Measurements from ENCODE around the gene TSEN34.
"Not testable (repeated sequence)": the region's sequence is repeated elsewhere in the genome, so short reads cannot be mapped to it uniquely, and the experiment has no call there.

TSEN34 gene

DNA sequence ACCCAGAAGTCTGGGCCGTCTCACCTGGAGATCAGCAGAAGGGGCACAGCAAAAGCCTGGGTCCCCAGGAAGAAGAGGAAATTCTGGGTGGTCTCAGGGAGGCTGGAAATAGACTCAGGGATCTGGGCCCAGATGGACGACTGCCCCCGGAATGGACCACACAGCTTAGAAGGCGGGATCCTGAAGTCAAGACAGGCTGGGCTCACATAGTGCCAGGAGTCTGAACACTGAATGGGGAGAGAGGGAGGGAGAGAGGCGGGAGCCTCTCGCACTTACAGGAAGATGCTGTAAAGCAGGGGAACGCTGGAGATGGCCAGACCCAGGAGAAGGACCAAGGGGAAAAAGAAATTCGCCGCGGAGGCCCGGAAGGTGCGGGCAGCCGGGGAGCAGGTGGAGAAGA lies 30.3 kb upstream of the TSEN34 start:
- DNase-seq (ENCODE audit: low read depth): peak; percentile 19

DNA sequence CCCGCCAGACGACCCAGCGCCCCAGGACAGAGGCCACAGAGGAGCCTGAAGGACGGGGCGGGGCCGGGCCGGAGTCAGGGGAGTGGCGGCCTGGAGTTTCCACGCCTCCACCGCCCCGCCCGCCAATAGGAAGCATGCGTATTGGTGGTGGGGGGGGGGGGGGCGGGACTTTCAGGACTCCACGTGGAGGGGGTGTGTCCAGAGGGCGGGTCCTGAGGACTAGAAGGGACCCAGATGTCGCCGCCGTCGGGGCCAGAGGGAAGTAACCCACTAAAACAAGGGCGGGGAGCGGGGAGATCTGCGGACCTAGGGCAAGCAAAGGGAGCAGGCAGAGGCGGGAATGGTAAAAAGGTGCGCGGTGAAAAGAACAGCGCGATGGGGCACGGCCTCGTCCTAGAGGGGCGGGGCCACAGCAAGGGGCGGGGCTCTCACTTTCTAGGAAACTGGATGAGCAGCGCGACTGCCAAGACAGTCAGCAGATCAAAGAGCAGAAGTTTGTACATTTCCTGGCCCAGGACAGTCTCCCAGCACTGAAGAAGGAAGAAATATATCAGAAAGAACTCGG lies 28.8 kb upstream of the TSEN34 start:
- peak; percentile 71 for DNase-seq (ENCODE audit: low read depth)

DNA sequence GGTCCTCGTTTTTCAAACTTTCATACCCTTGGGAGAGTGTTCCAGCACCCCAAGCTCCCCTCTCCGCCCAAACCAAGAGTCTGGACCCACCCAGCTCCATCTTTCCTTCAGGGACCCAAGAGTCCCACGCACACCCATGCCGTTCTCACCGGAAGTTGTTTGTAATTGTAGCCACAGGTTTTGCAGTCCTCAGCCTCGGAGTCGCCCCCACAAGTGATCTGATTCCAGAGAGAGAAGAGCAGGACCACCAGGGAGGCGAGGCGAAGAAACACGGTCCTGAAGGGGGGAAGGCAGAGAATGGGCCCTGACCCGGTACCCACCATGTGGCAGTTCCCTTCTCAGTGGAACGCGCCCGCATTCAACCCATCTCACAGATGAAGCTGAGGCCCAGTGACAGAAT lies 28.2 kb upstream of the TSEN34 start:
- no peak for DNase-seq (ENCODE audit: low read depth)

DNA sequence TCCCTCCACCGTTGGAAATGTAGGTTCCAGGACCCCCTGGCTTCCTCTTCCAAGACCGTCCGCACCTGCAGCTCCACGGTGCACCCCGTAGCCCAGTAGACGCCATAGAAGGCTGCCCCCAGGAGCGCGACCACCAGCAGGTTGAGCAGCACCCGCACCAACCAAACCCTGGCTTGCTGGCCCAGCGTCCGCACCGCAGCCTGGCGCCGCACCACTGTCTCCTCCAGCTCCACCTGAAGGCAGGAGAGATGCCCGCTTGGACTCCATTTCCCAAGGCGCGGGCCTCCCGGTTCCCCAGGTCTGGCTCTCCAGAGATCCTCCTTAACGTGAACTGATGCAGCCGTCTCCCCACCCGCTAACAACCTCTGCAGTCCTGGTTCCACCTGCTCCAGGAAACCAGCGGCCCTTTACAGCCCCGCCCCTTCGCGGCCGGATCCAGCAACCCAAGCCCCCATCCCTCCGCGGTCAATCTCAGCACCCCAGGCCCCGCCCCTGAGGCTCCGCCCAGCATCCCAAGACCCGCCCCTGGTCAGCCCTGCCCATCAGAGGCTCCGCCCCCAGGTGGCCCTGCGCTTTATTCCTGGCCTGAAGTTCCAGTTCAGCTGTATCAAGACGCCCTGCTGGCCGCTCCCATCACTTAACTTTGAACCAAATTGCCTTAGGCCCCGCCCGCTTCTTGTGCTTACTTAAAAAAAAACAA lies 26.6 kb upstream of the TSEN34 start:
- DNase-seq (ENCODE audit: low read depth): peak; percentile 77

DNA sequence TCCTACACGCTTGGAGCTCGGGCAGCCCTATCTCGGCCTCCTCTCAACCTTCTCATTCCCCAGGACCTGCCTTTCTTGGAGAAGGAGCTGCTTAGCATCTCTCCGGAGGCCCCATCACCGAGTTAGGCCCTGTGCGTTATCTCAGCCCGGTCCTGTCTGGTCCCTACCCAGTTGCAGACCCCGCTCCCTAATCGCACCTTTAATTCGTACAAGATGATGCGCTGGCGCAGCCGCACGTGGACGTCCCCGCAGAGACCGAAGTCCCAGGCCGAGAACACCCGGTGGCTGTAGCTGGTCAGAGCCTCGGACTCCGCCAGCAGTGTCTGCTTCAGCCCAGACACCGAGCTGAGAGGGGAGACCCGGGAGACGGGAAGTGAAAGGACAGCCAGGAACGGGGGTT lies 25.9 kb upstream of the TSEN34 start:
- no peak for DNase-seq (ENCODE audit: low read depth)

DNA sequence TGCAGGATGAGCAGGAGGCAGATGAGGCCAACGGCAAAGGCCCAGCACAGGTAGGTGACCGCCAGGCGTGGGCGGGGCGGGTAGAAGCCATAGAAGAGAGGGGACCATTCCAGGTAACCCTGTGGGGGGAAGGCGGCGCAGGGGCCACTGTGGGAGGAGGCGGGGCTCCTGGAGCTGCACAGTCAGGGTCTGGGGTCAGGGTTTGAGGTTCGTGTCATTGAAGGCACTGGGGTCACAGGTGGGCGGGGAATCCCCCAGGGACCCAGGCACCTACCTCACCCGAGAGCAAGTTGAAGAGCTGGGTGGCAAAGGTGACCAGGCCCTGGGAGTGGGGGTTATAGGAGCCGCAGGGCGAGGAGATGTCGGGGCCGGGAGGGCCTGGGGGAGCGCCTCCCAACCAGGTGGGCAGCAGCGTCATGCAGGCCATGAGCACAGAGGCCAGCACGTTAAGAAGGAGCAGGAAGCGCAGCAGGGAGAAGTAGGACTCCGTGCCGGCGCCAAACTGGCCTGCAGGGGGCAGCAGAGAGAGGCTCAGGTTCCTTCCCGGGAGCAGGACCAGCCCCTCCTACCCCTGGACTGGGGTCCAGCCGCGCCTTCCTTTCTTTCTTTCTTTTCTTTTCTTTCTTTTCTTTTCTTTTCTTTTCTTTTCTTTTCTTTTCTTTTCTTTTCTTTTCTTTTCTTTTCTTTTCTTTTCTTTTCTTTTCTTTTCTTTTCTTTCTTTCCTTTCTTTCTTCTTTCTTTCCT lies 22.8 kb upstream of the TSEN34 start:
- DNase-seq (ENCODE audit: low read depth): peak; percentile 85

DNA sequence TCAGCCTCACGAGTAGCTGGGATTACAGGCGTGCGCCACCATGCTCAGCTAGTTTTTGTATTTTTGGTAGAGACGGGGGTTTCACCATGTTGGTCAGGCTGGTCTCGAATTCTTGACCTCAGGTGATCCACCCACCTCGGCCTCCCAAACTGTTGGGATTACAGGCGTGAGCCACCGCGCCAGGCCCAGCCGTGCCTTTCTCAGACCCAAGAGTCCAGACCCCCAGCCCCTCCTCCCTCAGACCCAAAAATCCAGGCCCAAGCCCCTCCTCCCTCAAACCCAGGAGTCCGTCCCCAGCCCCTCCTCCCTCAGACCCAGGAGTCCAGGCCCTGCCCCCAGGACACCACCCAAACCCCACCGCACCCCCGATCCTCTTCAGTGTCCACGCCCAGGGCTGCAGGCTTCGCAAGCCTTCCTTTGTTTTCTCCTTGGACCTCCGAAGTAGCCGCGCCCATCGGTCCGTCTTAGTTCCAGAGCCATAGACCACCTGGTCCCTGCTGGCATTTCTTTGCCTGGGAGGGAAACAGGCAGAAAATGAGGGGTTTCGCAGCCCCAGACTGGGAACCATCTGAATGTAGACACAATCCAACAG lies 21.9 kb upstream of the TSEN34 start:
- DNase-seq (ENCODE audit: low read depth): no peak

DNA sequence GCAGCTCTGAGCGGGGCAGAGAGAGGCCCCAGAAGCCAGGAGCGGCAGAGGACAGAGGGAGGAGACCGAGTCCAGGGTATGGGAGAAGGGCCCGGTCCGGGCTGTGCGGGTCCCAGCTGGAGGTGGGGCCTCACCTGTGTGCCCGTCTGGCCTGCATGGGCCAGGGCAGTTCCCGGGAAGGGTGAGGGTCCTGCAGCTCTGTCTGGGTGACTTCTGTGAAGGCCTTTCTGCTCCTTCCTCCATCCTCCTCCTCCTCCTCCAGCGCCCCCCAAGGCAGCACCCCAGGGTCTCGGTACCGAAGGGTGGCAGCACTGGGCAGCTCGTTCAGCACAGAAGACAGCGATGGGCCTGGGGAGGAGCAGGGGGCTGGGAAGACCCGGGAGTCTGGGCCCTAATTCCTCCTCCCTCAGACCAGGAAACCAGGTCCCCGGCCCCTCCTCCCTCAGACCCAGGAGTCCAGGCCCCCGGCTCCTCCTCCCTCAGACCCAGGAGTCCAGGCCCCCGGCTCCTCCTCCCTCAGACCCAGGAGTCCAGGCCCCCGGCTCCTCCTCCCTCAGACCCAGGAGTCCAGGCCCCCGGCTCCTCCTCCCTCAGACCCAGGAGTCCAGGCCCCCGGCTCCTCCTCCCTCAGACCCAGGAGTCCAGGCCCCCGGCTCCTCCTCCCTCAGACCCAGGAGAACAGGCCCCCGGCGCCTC lies 19.2 kb upstream of the TSEN34 start:
- not testable (repeated sequence) for DNase-seq (ENCODE audit: low read depth)

DNA sequence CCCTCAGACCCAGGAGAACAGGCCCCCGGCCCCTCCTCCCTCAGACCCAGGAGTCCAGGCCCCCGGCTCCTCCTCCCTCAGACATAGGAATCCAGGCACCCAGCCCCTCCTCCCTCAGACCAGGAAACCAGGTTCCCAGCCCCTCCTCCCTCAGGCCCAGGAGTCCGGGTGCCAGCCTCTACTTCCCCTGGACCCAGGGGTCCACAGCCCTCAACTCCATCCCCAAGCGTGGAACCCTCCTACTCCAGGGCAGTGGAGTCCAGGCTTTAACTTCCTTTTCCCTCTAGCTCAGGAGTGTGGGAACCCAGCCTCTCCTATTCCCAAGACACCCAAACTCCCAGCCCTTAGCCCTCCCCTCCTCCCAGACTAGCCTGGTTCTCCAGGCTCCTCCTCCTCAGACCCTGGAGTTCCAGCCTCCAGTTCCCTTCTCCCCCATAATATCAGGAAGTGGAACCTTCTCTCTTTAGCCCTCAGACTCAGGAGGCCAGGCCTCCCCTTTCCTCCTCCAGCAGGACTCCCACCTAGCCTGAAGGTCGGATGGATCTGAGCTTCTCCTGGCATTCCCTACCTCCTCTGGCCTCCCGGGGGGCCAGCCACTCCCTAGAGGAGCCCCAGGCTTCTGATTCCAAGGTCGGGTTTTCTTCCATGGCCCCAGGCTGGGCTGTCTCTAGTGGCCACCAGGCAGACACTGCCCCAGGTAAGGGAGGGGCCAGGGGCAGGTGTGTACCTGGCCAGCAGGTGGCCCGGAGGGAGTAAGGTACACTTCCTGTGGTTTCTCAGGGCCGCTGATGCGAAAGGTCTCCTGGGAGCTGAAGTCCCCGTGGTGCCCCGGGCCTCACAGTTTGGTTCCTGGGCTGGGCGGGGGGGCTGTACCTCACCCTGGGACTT lies 18.4 kb upstream of the TSEN34 start, which contains the start of gene TMC4:
Gene TMC4 (minus strand): TSS at position 690 of the 888 bp plus-strand sequence. CDS start 43 bp downstream, at position 647.
- peak; percentile 48 for DNase-seq (ENCODE audit: low read depth)

DNA sequence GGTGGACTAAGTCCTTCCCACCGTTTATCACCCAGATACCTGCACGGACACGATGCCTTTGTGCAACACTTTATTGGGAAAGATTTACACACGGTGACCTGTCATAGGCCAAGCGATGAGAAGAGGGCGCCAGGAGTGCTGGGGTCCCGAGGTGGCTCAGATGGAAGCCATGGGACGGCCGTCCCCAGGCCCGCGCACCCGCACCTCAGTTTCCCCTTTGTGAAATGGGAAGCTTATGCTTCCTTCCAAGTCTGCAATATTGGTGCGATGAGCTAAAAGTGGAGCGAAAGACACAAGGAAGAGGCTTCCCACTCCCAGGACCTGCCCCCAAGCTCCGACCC lies 17.8 kb upstream of the TSEN34 start:
- DNase-seq (ENCODE audit: low read depth): no peak

DNA sequence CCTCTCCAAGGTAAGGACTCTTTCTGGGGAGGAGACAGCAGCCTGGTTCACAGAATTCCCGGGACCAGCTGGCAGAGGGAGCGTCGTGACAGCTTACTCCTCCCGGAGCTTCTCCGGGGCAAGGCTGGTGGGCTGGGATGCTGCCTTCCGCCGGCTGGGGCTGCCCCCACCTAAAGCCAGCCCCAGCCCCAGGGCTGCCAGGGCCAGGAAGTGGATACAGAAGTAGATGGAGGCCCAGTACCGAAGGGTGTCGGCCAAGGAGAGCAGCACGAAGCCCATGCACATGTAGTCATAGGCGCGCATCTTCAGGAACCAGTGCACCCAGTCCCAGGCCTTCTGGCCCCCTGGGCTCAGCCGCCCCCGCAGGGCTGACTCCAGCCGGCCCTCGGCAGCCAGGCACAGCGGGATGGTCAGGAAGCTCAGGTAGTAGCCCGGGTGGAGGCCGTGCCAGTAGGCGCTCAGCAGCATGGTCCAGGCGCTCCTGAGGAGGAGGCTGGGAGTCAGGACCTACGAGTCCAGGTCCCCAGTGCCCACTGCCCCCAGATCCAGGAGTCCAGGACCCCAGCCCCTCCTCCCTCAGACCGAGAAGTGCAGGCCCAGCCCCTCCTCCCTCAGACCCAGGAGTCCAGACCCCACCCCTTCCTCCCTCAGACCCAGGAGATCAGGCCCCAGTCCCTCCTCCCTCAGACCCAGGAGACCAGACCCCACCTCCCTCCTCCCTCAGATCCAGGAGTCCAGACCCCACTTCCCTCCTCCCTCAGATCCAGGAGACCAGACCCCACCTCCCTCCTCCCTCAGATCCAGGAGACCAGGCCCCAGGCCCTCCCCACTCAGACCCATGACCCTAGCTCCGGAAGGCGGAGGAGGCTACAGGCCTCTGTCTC lies 16.9 kb upstream of the TSEN34 start:
- DNase-seq (ENCODE audit: low read depth): no peak

DNA sequence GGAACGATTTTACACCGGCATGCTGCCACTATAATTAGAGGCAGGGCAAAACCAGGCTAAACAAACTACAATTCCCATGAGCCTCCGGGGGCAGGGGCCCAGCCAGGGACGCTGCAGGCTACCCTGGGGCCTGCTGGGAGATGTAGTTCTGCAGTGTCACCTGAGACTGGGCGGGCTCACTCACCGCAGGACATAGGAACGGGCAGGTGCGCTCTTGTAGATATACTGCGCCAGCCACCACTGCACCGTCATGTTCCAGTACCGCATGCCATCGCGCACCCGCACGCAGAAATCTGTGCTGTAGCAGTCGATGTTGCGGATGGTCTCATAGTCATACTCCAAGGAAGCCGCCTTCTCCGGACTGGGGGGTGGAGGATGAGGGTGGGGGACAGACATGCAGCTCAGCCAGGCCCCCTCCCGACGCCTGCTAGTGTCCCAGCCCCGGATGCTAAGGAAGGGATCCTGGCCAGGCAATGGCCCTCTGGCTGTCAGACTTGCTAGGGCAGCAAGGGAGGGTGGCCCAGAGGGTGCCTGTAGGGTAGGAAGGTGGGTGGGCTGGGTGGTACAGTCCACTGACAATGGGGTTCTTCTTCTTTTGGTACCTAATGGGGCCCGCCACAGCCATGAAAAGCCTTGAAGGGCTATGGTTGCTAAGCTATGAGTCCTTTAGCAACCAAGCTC lies 12.4 kb upstream of the TSEN34 start:
- DNase-seq (ENCODE audit: low read depth): no peak

DNA sequence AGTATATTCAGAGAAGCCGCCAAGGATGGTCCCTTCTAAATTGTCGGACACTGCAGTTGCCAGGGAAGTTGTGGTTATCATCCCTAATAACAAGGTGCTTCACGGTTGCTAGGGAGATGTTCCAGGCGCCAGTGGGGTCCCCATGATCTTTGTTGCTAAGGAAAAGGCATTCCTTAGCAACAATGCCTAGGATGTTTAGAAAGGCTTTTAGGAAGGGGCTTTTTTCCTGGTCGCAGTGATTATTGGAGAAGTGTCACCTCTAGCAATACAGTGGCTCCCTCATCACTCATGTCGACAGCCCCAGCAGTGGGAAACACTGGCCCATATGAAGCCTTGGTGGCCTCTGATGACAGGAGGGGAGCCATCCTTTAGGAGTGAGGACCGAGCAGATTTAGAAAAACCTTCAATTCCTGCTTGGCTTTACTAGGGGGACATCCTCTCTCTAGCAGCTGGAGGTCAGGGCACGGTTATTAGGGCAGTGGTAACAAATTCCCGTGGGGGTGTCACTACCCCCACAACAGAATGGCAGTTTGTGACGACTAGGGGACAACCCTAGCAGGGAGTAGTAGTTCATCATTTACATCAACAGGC lies 11.8 kb upstream of the TSEN34 start:
- no peak for DNase-seq (ENCODE audit: low read depth)

DNA sequence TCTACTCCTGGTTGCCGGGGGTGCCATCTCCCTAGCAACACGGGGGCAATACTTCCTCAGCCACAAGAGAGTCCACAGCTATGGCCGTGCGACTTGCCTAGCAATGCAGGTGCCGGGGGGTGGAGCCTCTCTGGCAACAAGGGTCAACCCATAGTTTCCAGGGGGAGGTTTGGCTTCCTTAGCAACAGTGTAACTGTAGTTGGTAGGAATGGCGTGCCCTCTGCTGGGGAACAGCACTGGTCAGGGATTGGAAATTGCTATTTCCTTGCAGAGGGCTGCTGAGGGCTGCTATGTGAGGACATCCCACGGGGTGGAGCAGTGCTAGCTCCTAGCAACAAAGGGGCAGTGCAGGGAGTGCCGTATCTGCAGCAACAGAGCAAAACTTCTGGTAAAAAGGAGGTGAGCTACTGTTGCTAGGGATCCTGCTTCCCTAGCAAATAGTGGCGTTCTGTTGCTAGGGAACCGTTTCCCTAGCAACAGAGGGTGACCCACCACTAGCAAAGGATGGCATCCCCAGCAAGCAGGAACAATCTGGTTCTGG lies 11.1 kb upstream of the TSEN34 start:
- peak; percentile 54 for DNase-seq (ENCODE audit: low read depth)

DNA sequence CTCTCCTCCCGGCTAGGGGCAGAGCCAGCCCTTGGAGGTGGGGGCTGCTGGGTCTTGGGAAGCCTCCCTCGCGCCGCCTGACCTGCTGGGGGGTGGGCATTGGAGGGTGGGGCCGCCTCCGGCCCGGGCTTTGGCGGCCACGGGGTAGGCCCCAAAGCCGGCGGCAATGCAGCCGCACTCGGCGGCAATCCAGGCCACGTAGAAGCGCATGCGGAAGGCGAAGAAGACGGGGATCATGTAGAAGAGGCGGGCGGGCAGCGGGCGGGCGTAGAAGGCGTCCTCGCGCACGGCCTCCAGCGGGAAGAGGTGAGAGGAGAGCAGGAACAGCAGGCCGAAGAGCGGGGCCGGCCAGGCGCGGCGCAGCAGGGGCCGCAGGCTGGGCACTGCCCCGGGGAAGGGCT lies 10.4 kb upstream of the TSEN34 start:
- DNase-seq (ENCODE audit: low read depth): no peak

DNA sequence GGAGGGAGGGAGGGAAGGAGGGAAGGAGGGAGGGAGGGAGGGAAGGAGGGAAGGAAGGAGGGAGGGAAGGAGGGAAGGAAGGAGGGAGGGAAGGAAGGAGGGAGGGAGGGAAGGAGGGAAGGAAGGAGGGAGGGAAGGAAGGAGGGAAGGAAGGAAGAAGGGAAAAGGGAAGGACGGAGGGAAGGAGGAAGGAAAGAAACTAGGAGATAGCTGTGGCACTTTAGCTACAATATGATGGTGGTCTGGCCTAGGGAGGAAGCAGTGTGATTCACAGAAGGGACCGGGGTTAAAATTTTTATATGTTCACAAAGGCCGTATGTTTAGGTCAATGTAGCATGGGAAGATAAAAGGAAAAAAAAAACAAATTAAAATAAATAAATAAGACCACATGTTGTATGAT lies 9.2 kb upstream of the TSEN34 start:
- DNase-seq (ENCODE audit: low read depth): not testable (repeated sequence)

DNA sequence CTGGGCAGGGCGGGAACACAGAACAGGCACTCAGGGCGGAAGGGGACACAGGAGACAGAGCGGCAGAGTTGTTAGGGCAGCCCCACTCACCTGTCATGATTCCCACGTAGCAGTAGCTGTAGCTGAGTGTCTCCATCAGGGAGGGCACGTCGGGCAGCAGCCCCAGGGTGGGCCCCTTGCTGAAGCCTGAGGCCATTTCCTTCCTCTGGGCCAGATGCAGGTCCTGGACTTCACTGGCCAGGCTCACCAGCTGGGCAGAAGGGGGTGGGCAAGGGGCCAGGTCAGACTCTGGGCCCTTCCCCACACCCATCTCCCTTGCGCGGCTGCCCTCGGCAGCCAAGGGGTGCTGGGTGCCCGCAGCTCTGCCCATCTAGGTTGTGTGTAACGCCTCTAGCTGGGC lies 7.7 kb upstream of the TSEN34 start:
- DNase-seq (ENCODE audit: low read depth): no peak

DNA sequence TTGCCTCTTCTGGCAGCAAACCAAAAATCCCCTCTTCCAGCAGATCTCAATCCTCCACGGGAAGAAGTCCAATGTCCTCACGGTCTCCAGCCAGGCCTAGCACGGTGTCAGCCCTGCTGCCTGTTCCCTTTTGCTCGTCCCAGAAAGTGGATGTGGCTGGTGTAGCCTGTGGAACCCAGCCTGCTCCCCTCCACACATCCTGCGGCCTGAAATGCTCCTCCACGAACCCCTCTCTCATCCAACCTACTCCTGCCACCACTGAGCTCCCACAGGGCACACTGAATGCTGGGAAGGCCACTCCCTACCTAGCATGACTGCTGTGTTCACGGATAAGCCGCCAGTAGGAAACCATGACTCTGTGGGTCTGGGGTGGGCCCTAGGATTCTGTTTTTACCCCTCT lies 4.8 kb upstream of the TSEN34 start:
- DNase-seq (ENCODE audit: low read depth): no peak

DNA sequence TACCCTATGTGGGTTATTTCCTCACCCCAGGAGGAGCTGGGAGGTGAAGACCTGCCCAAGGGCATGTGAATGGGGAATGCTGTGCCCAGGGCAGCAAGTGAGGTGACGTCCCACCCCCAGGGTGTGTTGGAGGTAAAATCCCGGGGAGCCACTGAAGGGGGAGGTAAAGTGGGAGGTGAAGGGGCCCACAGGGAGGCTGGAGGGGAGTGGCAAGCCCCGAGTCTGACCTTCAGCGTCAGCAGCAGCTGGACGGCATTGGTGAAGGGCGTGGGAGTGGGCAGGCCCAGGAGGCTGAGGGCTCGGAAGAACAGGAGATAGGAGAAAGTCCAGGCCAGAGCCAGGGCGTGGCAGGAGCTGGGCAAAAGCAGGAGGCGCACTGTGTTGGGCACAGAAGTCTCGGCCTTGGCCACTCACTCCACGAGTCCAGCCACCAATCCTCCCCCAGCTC lies 4.2 kb upstream of the TSEN34 start:
- no peak for DNase-seq (ENCODE audit: low read depth)

Data from EH (cell line).